K562 (cell line): Measurements from ENCODE around the gene SMCO3. TPM values are rescaled to one million over a fixed set of nuclear protein-coding genes. Genes with fewer than 3 reads are reported as not detected.

Experiments
- ATAC-seq: fragments of 200-7000 bp; cut with Tn5 transposase; 3 replicates; pipeline ENCODE4 v1.9.1; 2020; ENCODE audit warnings: moderate library complexity
- BruUV-seq: library from RNA; stranded (reverse); fragments of 400-500 nt; replicated peaks from 2 replicates; lab custom pipeline; 2021; lab: Mats Ljungman, UMichigan
- CTCF ChIA-PET: fragments of 300-600 bp; formaldehyde crosslinking; extraction: SDS; loops from one replicate; lab custom pipeline; 2021; ENCODE audit warnings: low intra/inter-chr PET ratio; lab: Yijun Ruan, JAX
- POLR2A ChIA-PET: fragments of 300-600, 350-650 bp; sonication (Branson Sonifier 250); formaldehyde crosslinking; extraction: SDS; loops from one replicate; lab custom pipeline; 2021; ENCODE audit warnings: antibody characterized with exemption, inconsistent platforms; lab: Yijun Ruan, JAX
- DNase-seq, 4 experiments: peaks; one replicate each; pipeline versions ENCODE4 v3.0.0 to v3.0.0-alpha.2; 2011 to 2018; ENCODE audit warnings: low spot score in 3 of 4, mixed read lengths in 3 of 4; ENCODE audit errors: extremely low read depth in 1 of 4
- FAIRE-seq: peaks from 2 replicates; lab custom pipeline; 2011; peaks lifted over from hg19 to GRCh38; lab: Jason Lieb, UNC
- H2AFZ ChIP-seq: 2 replicates; pipeline ENCODE4 v1.6.0; 2011; ENCODE audit warnings: low read depth, low read length, control low read depth, inconsistent platforms
- H3K27ac ChIP-seq: fragments of 200-600 bp; 3 replicates; pipeline ENCODE4 v1.8.0; 2011; ENCODE audit warnings: low read depth, mild to moderate bottlenecking, control low read depth, inconsistent platforms, low read length, moderate library complexity, mixed read lengths; ENCODE audit errors: extremely low read depth
- H3K27me3 ChIP-seq, 2 experiments: fragments of 300-600 bp in 1 of 2; 2 replicates in 1 of 2; 3 replicates in 1 of 2; pipeline versions ENCODE4 v1.6.0 to v1.8.0; 2011; ENCODE audit warnings: inconsistent platforms in 2 of 2, low read length in 2 of 2, mild to moderate bottlenecking in 1 of 2, mixed read lengths in 1 of 2, moderate library complexity in 1 of 2; ENCODE audit not compliant: control insufficient read depth in 2 of 2, insufficient read depth in 2 of 2
- H3K36me3 ChIP-seq: fragments of 300-600 bp; 3 replicates; pipeline ENCODE4 v1.8.0; 2011; ENCODE audit warnings: mild to moderate bottlenecking, low read length, inconsistent platforms; ENCODE audit not compliant: control insufficient read depth, insufficient read depth
- H3K4me1 ChIP-seq, 2 experiments: fragments of 200-600 bp in 1 of 2; replicated peaks in 1 of 2; 2 replicates in 1 of 2; 3 replicates in 1 of 2; pipeline versions ENCODE4 v1.5.1 to v1.8.0; 2011; ENCODE audit warnings: inconsistent platforms in 2 of 2, low read length in 2 of 2, mild to moderate bottlenecking in 1 of 2, mixed read lengths in 1 of 2, moderate library complexity in 1 of 2; ENCODE audit not compliant: control insufficient read depth in 2 of 2, insufficient read depth in 2 of 2
- H3K4me2 ChIP-seq: 2 replicates; pipeline ENCODE4 v1.6.1; 2011; ENCODE audit warnings: low read length, control low read depth, inconsistent platforms, mixed read lengths; ENCODE audit not compliant: insufficient read depth
- H3K4me3 ChIP-seq: fragments of 200-600 bp; sonication (generic), shearing (Covaris generic); 2 replicates; pipeline ENCODE4 v1.5.1; 2016; ENCODE audit warnings: control low read depth, inconsistent platforms
- H3K79me2 ChIP-seq: fragments of 200-600 bp; 3 replicates; pipeline ENCODE4 v1.8.0; 2011; ENCODE audit warnings: low read length, inconsistent platforms; ENCODE audit not compliant: control insufficient read depth, insufficient read depth
- H3K9ac ChIP-seq, 2 experiments: 2 replicates each; pipeline versions ENCODE4 v1.6.0 to v1.6.1; 2011; ENCODE audit warnings: low read depth in 2 of 2, low read length in 2 of 2, control low read depth in 1 of 2, inconsistent platforms in 1 of 2, mild to moderate bottlenecking in 1 of 2, mixed read lengths in 1 of 2; ENCODE audit not compliant: insufficient read depth in 1 of 2
- H3K9me1 ChIP-seq: one replicate; pipeline ENCODE4 v1.6.0; 2011; ENCODE audit warnings: inconsistent platforms, mild to moderate bottlenecking, low read length, moderate library complexity; ENCODE audit not compliant: control insufficient read depth, insufficient read depth
- H3K9me3 ChIP-seq: replicated peaks from 2 replicates; pipeline ENCODE4 v1.5.1; 2011; ENCODE audit warnings: low read depth, low read length, inconsistent platforms; ENCODE audit not compliant: control insufficient read depth, insufficient read depth
- H4K20me1 ChIP-seq: replicated peaks from 2 replicates; pipeline ENCODE4 v1.6.1; 2011; ENCODE audit warnings: low read length, inconsistent platforms, mixed read lengths; ENCODE audit not compliant: control insufficient read depth, insufficient read depth
- HDAC8 ChIP-seq: fragments of 450-650 bp; IDR thresholded peaks from 2 replicates; pipeline ENCODE4 v1.6.1; 2016; ENCODE audit warnings: mild to moderate bottlenecking, missing genetic modification characterization, moderate library complexity, missing compliant biosample characterization
- NFXL1 ChIP-seq: fragments of 450-650 bp; formaldehyde crosslinking; IDR thresholded peaks from 2 replicates; pipeline ENCODE4 v1.4.0; 2021; ENCODE audit warnings: mild to moderate bottlenecking
- PYGO2 ChIP-seq: fragments of 450-650 bp; IDR thresholded peaks from 2 replicates; pipeline ENCODE4 v1.6.1; 2016; ENCODE audit warnings: mild to moderate bottlenecking, missing genetic modification characterization, moderate library complexity, missing compliant biosample characterization
- RBM15 ChIP-seq: fragments of 200-400 bp; formaldehyde crosslinking; IDR thresholded peaks from 2 replicates; pipeline ENCODE4 v1.6.1; 2018; ENCODE audit warnings: mild to moderate bottlenecking, low read length, moderate library complexity; ENCODE audit not compliant: insufficient read depth
- RFX7 ChIP-seq: fragments of 250-450 bp; sonication (Bioruptor Pico); IDR thresholded peaks from 2 replicates; pipeline ENCODE4 v1.5.1; 2021; ENCODE audit warnings: mild to moderate bottlenecking
- SMAD4 ChIP-seq: fragments of 250-450 bp; sonication (Bioruptor Pico); conservative IDR thresholded peaks from 2 replicates; pipeline ENCODE4 v1.8.0; 2021; ENCODE audit warnings: inconsistent platforms, mild to moderate bottlenecking, moderate library complexity
- SOX6 ChIP-seq: fragments of 450-650 bp; IDR thresholded peaks from 2 replicates; pipeline ENCODE4 v1.6.1; 2014; ENCODE audit warnings: mild to moderate bottlenecking
- TRIM28 ChIP-seq: fragments of 450-650 bp; IDR thresholded peaks from 2 replicates; pipeline ENCODE4 v1.6.1; 2017
- YBX1 ChIP-seq: fragments of 450-650 bp; IDR thresholded peaks from 2 replicates; pipeline ENCODE4 v1.7.1; 2016; ENCODE audit warnings: mild to moderate bottlenecking
- ZNF12 ChIP-seq: sonication (generic); formaldehyde crosslinking; IDR thresholded peaks from 2 replicates; pipeline ENCODE4 v1.4.0; 2020; ENCODE audit warnings: mild to moderate bottlenecking, missing genetic modification reagents
- WGBS: fragments of 100-300 bp; shearing (Covaris generic); methylation state at CpG from one replicate; pipeline ENCODE4 v1.1.6; 2016; ENCODE audit warnings: low coverage, mixed read lengths; ENCODE audit not compliant: insufficient coverage; ENCODE audit errors: missing lambda C conversion rate; 5-methylcytosine and 5-hydroxymethylcytosine counted together
- in situ Hi-C: fragments of 300-500 bp; cut with MboI; formaldehyde crosslinking; loops from 4 replicates; pipeline ENCODE4 v1.15.0; 2018; ENCODE audit warnings: inconsistent platforms, mixed read lengths
- intact Hi-C: fragments of 100-400 bp; cut with micrococcal nuclease; formaldehyde crosslinking; loops from 2 replicates; pipeline ENCODE4 v1.14.2; 2022
- polyA plus RNA-seq, 8 experiments: library from polyadenylated mRNA; depleted of rRNA in 4 of 8; stranded (reverse) in 5 of 8; unstranded in 3 of 8; fragments of >200 nt; fragmentation: Nextera tagmentation in 2 of 8; fragmentation: Illumina TruSeq in 1 of 8; extraction: Ambion mirVana in 2 of 8; extraction: Trizol in 1 of 8; gene quantifications; 2 replicates each; pipeline versions ENCODE4 v1.2.1 to v1.2.3, GENCODE V29; 2011 to 2014; ENCODE audit warnings: inconsistent platforms in 1 of 8, missing spikeins in 1 of 8
- total RNA-seq, 7 experiments: library from RNA; depleted of rRNA in 6 of 7; stranded (reverse); fragments of >200 nt in 6 of 7; fragmentation: Illumina TruSeq in 2 of 7; extraction: Trizol in 2 of 7; gene quantifications; 2 replicates each; pipeline versions ENCODE4 v1.2.1 to v1.2.3, GENCODE V29; 2011 to 2021; ENCODE audit warnings: low replicate concordance in 1 of 7

The SMCO3 gene
- total and polyA plus RNA-seq, 9 of the 15 experiments (the other 6 are each of a cell fraction or from before 2014, with no cell fraction given) = 0.10 to 0.14 TPM; not detected in 7

DNA sequence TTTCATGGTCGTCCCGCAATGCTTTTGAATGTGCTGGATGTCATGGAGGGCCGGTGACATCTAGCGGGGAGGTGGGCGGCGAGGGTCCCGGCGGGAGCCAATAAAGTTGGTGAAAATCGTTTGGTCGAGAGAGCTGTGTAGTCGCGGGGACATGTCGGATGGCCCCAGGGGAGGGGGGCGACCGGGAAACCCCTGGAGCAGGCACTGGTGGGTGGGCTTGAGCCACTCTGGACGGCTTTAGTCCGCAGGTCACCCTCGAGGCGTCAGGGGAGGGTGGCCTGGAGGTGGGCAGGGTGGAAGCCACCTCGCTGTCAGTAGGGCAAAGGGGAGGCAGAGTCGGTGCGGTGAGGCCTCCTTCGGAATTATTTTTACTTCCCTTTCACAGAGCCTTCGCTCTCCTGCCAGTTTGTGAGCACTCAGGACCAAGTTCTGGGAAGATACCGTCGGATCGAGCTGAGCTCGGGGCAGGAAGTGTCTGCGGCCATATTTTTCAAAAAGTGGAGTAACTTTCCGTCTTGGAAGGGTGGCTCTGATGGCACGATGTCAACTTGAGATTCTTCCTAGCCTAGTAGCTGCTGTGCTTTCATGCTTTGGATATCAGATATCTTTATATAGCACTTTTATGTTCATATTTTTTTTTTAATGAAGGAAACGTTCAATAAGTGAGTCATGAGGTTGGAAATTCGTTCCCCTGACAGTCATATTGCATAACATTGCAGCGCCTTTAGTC is 38.9 kb downstream of the SMCO3 start:
- no peaks in the 10 kb centered on the region for H4K20me1 ChIP-seq
- TF ChIP-seq TRIM28 (no peak), SOX6 (no peak), RBM15 (no peak), RFX7 (CRISPR knock-in tag) (no peak), SMAD4 (CRISPR knock-in tag) (no peak), NFXL1 (CRISPR knock-in tag) (no peak), PYGO2 (no peak), ZNF12 (CRISPR knock-in tag) (no peak), YBX1 (no peak), HDAC8 (tag) (no peak)
- WGBS = 16% methylated on average over 16 of the region's 34 CpGs
- H3K4me2 ChIP-seq = no peak overlapping the region
- DNase-seq = no peak
- peaks cover 0 to 14% of the 10 kb centered on the region in 2 experiments; a peak in 2 of 5 replicates for H3K27me3 ChIP-seq
- H3K4me1 ChIP-seq = no peaks in the 10 kb centered on the region; a peak in 1 of 5 replicates
- ChIA-PET CTCF (no interaction called here), POLR2A (no interaction called here)
- no peak for ATAC-seq
- H3K9me1 ChIP-seq = no peaks in the 10 kb centered on the region
- H3K79me2 ChIP-seq = no peaks in the 10 kb centered on the region
- no peak for FAIRE-seq
- no peak overlapping the region for H3K9ac ChIP-seq
- H3K27ac ChIP-seq = no peak overlapping the region
- H2AFZ ChIP-seq = no peak overlapping the region; the same call in 1 of the 2 replicates
- no TSS peak for BruUV-seq
- H3K4me3 ChIP-seq = no peak overlapping the region
- in situ Hi-C loops (no loop called here), intact Hi-C loops (no loop called here)
- no peaks in the 10 kb centered on the region for H3K36me3 ChIP-seq
- H3K9me3 ChIP-seq = no peaks in the 10 kb centered on the region
